Measurements from ENCODE around the gene C1QTNF4.
"Not testable (repeated sequence)": the region's sequence is repeated elsewhere in the genome, so short reads cannot be mapped to it uniquely, and the experiment has no call there.

Gene C1QTNF4

GRCh38 chr11:47564933-47565339, 29.3 kb downstream of the C1QTNF4 start:
- DNase-seq = no peak

DNA sequence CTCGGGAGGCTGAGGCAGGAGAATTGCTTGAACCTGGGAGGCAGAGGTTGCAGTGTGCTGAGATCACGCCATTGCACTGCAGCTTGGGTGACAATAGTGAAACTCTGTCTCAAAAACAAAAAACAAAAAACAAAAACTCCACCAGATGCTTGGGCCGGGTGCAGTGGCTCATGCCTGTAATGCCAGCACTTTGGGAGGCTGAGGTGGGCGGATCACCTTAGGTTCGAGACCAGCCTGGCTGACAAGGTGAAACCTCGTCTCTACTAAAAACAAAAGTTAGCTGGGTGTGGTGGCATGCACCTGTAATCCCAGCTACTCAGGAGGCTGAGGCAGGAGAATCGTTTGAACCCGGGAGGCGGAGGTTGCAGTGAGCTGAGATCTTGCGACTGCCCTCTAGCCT, 29.8 kb downstream of the C1QTNF4 start:
- DNase-seq = not testable (repeated sequence)

GRCh38 chr11:47562393-47562792, 31.8 kb downstream of the C1QTNF4 start:
- DNase-seq = not testable (repeated sequence)

DNA sequence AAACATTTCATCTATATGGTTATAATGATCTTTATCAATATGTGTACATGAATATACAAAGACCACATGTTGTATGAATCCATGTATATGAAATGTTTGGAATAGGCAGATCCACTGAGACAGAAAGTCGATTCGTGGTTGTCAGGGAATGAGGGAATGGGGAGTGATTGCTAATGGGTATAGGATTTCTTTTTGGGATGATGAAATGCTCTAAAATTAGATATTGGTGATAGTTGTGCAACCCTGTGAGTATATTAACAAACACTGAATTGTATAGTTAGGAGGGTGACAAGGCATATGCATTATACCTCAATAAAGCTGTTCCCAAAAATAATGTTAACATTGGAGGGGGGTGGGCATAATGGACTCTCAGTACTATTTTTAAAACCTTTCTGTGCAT, 33.8 kb downstream of the C1QTNF4 start:
- DNase-seq = no peak

DNA sequence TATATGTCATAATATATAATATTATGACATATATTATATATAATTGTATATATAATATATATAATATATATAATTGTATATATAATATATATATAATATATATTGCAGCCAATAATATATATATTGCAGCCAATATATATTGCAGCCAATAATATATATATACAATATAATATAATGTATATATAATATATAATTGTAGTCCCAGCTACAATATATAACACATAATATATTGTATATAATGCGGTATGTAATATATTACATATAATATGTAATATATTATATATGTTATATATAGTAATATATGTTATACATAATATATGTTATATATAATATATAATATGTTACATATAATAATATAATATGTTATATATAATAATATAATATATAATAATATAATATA, 35.5 kb downstream of the C1QTNF4 start:
- DNase-seq = no peak

DNA sequence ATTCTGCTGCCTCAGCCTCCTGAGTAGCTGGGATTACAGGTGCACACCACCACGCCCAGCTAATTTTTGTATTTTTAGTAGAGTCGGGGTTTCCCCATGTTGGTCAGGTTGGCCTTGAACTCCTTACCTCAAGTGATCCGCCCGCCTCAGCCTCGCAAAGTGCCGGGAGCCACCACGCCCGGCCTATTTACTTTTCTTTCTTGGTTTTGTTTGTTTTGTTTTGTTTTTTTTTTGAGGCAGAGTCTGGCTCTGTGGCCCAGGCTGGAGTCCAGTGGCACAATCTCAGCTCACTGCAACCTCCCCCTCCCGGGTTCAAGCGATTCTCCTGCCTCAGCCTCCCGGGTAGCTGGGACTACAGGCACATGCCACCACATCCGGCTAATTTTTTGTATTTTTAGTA, 37.2 kb downstream of the C1QTNF4 start:
- DNase-seq = not testable (repeated sequence)

DNA sequence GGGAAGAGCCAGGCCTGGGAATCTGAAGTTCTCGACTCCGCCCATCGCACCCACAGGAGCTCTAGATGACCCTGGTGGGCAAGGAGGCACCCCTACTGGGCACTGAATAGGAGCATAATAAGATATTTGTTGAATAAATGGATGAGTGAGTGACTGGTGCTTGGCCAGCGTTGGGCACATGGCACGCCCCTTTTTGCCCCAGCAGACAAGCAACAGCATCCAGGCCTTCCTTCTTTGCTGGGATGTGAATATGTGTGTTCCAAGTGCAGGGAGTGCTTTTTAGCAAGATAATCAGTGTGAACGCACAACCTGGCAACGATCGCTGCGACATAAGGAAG, 40.8 kb downstream of the C1QTNF4 start:
- no peak for DNase-seq

GRCh38 chr11:47552566-47553405, 41.4 kb downstream of the C1QTNF4 start, which contains the start of gene CELF1:
CELF1 (minus strand) TSS chr11:47553132; CDS start chr11:47499523, 53,609 bp downstream.
- DNase-seq = peak; percentile 93

GRCh38 chr11:47552056-47552565, 42.1 kb downstream of the C1QTNF4 start:
- peak; percentile 13 for DNase-seq

DNA sequence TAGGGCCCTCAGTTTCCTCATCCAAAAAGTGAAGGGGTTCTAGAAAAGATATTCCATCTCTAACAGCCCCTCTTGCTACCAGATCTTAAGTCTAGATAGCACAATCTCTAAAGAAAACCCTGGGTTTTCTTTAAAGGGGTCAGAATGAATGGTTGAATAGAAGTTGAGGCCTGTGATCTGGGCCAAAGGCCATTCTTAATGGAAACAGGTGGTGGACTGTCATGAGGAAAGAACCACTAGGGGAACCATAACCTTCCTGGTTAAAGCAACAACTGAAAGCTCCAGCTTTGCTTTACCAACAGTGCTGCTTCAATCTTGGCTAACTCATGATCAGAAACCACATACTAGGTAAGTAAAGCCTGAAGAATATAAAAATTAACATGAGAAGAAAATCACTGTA, 43.1 kb downstream of the C1QTNF4 start:
- DNase-seq = peak; percentile 26

GRCh38 chr11:47550288-47551047, 43.7 kb downstream of the C1QTNF4 start:
- no peak for DNase-seq

DNA sequence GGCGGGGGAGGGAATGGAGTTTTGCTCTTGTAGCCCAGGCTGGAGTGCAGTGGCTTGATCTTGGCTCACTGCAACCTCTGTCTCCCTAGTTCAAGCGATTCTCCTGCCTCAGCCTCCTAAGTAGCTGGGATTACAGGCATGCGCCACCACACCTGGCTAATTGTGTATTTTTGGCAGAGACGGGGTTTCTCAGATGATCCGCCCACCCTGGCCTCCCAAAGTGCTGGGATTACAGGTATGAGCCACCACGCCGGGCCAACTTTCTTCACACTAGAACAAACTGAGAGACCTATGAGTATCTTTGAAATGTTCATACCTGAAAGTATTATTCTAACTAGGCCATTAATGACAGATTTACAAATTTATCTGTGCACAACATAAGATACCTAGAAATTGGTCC, 47.9 kb downstream of the C1QTNF4 start:
- DNase-seq = not testable (repeated sequence)

- DNase-seq = no peak
Observed at GRCh38 chr11:47545298-47545697, 48.9 kb downstream of the C1QTNF4 start.

GRCh38 chr11:47541070-47541469, 53.1 kb downstream of the C1QTNF4 start:
- no peak for DNase-seq

GRCh38 chr11:47539681-47540039, 54.6 kb downstream of the C1QTNF4 start:
- DNase-seq = no peak
